Measurements from ENCODE around the gene COL1A1. TPM values are rescaled to one million over a fixed set of nuclear protein-coding genes. Genes with fewer than 3 reads are reported as not detected.

Gene COL1A1
- total RNA-seq, 1 experiment from 2014 or later = 20.7 TPM

- Histone ChIP-seq H3K27me3 (ENCODE audit: insufficient read depth, low read depth) (no peaks in the 10 kb centered on the region), H3K9me3 (ENCODE audit: insufficient read depth, low read depth) (no peaks in the 10 kb centered on the region), H3F3A (ENCODE audit: insufficient read depth, low read depth) (peaks cover 36% of the 10 kb centered on the region), H4K20me1 (ENCODE audit: insufficient read depth) (no peaks in the 10 kb centered on the region), H2AFZ (no peak overlapping the region), H3K27ac (0 out of 2 replicates have a peak overlapping the region, but pooled peaks have one; percentile 20), H3K4me1 (replicated peaks; ENCODE audit: insufficient read depth) (peaks cover 27% of the 10 kb centered on the region), H3K9me2 (ENCODE audit: insufficient read depth) (no peaks in the 10 kb centered on the region), H3K4me2 (no peak overlapping the region), H3K4me3 (no peak overlapping the region), H3K36me3 (ENCODE audit: low read depth) (no peaks in the 10 kb centered on the region), H3K79me2 (ENCODE audit: low read depth) (no peaks in the 10 kb centered on the region)
- CTCF ChIA-PET = interaction anchor here (1.2 kb wide), 1 partner anchor 18 kb away, joined by 3 read pairs; no protein-coding TSS in a partner anchor
- TSS peak; percentile 68 for BruUV-seq (replicated peaks)
- POLR2A ChIA-PET (ENCODE audit: unreplicated experiment) = interaction anchor here (0.7 kb wide), 1 partner anchor 693 kb away, joined by 3 read pairs; the partner anchor contains the start of gene TOB1
- intact Hi-C loops (cut with micrococcal nuclease; ENCODE audit: unreplicated experiment) = loop anchor here (1.0 kb wide), 1 partner anchor 25 kb away; no protein-coding TSS in a partner anchor
- TF ChIP-seq EZH2 (IDR thresholded peaks at IDR 0.05; ENCODE audit: low read depth) (no peak), CTCF (conservative IDR thresholded peaks at IDR 0.05) (no peak)
- no peak for DNase-seq
These were observed 28.5 kb downstream of the COL1A1 start for GRCh38 chr17:50172936-50173334.

DNA sequence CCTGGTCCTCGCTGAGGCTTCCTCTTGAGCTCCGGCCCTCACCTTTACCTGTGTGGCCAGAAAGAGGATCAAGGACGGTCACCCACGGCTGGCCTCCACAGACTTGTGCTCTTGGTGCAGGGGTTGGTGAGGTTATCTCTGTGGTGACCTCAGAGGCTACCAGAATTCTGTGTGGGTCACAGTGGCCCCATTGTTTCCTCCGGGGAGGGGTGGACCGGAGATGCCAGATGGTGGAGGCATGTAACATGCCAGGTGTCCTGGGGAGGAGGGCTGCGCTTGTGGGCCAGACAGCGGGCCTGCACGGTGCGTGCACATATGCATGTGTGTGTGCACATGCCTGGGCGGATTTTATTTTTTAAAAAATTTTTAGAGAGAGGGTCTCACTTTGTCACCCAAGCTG is 29.3 kb downstream of the COL1A1 start:
- no peaks in the 10 kb centered on the region for H3K9me3 ChIP-seq (ENCODE audit: insufficient read depth, low read depth)
- no peak overlapping the region for H3K4me2 ChIP-seq
- no peak for TF ChIP-seq CTCF (conservative IDR thresholded peaks at IDR 0.05)
- TF ChIP-seq EZH2 (IDR thresholded peaks at IDR 0.05; ENCODE audit: low read depth) = no peak
- no TSS peak for BruUV-seq (replicated peaks)
- H3F3A ChIP-seq (ENCODE audit: insufficient read depth, low read depth) = peaks cover 29% of the 10 kb centered on the region; the same call in 1 of the 2 replicates
- H3K36me3 ChIP-seq (ENCODE audit: low read depth) = no peaks in the 10 kb centered on the region
- intact Hi-C loops (cut with micrococcal nuclease; ENCODE audit: unreplicated experiment) = no loop called here
- H3K79me2 ChIP-seq (ENCODE audit: low read depth) = no peaks in the 10 kb centered on the region
- H3K27me3 ChIP-seq (ENCODE audit: insufficient read depth, low read depth) = no peaks in the 10 kb centered on the region
- no peak overlapping the region for H3K4me3 ChIP-seq
- H3K4me1 ChIP-seq (replicated peaks; ENCODE audit: insufficient read depth) = peaks cover 22% of the 10 kb centered on the region
- ChIA-PET POLR2A (ENCODE audit: unreplicated experiment) (no interaction called here), CTCF (interaction anchor here (0.5 to 1.1 kb wide), 2 partner anchors 126 to 681 kb away, joined by 3 to 5 read pairs; no protein-coding TSS in a partner anchor)
- no peak for DNase-seq
- H3K27ac ChIP-seq = no peak overlapping the region
- no peaks in the 10 kb centered on the region for H4K20me1 ChIP-seq (ENCODE audit: insufficient read depth)
- no peaks in the 10 kb centered on the region for H3K9me2 ChIP-seq (ENCODE audit: insufficient read depth)
- no peak overlapping the region for H2AFZ ChIP-seq

DNA sequence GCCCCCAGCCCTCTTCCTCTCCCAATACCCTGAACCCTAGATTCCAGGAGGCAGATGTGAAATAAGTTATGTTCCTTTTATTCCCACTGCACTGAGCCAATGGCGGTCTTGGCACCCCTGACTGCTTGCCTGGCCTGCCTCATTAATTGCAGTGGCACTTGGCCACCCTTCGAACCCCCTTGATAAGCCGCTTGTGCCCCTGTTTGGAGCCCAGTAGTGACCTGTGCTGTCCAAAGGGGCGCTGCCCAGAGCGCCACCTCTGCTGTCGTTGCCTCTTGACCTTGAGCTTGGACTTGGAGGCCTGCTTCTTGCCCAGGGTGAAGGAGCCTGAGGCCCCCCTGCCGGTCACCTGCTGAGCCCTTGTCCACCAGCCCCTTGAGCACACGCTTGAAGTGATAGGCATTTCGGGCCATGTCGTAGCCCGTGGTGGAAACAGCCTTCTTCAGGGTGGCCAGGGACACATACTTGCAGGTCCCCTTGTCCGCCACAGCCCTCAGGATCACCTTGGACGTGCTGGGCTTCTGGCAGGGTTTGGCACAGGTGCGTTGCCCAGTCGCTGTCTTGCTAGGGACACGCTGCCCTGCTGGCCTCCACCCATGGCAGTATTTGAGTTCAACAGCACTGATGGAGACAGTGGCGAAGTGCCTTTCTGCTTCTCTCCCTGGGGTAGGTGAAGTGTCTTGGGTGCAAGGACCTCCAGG is 29.9 kb downstream of the COL1A1 start:
- no peaks in the 10 kb centered on the region for H3K9me2 ChIP-seq (ENCODE audit: insufficient read depth)
- no peaks in the 10 kb centered on the region for H3K27me3 ChIP-seq (ENCODE audit: insufficient read depth, low read depth)
- no peak overlapping the region for H3K4me3 ChIP-seq
- H3K79me2 ChIP-seq (ENCODE audit: low read depth) = no peaks in the 10 kb centered on the region
- H3K4me2 ChIP-seq = peak overlapping the region; percentile 68
- H3K9me3 ChIP-seq (ENCODE audit: insufficient read depth, low read depth) = no peaks in the 10 kb centered on the region
- peaks cover 26% of the 10 kb centered on the region; the same call in 1 of the 2 replicates for H3F3A ChIP-seq (ENCODE audit: insufficient read depth, low read depth)
- no peak for DNase-seq
- TSS peak; percentile 74 for BruUV-seq (replicated peaks)
- H3K27ac ChIP-seq = peak overlapping the region; percentile 83
- no peak for TF ChIP-seq CTCF (conservative IDR thresholded peaks at IDR 0.05)
- POLR2A ChIA-PET (ENCODE audit: unreplicated experiment) = interaction anchor here (0.6 to 0.7 kb wide), 2 partner anchors 48 to 126 kb away, joined by 3 to 5 read pairs; no protein-coding TSS in a partner anchor
- intact Hi-C loops (cut with micrococcal nuclease; ENCODE audit: unreplicated experiment) = no loop called here
- H3K36me3 ChIP-seq (ENCODE audit: low read depth) = no peaks in the 10 kb centered on the region
- no peaks in the 10 kb centered on the region for H4K20me1 ChIP-seq (ENCODE audit: insufficient read depth)
- H3K4me1 ChIP-seq (replicated peaks; ENCODE audit: insufficient read depth) = peaks cover 22% of the 10 kb centered on the region
- CTCF ChIA-PET = interaction anchor here (0.7 to 1.1 kb wide), 2 partner anchors 116 to 126 kb away, joined by 3 to 5 read pairs; no protein-coding TSS in a partner anchor
- H2AFZ ChIP-seq = no peak overlapping the region
